IMR-90 (cell line): ENCODE results near the gene C10orf90. TPM values are rescaled to one million over a fixed set of nuclear protein-coding genes. Genes with fewer than 3 reads are reported as not detected.

Experiments used
- ATAC-seq: fragments of 200-7000 bp; cut with Tn5 transposase; 2 replicates; pipeline ENCODE4 v1.9.1; 2020; ENCODE audit warnings: low read depth, mild to moderate bottlenecking, moderate library complexity
- BruUV-seq: library from RNA; stranded (reverse); fragments of 400-500 nt; replicated peaks from 2 replicates; lab custom pipeline; 2021; lab: Mats Ljungman, UMichigan
- CTCF ChIA-PET: fragments of 300-600 bp; formaldehyde crosslinking; extraction: SDS; loops from one replicate; lab custom pipeline; 2021; ENCODE audit warnings: antibody characterized with exemption; lab: Yijun Ruan, JAX
- POLR2A ChIA-PET: fragments of 300-600 bp; sonication (Branson Sonifier 250); formaldehyde crosslinking; loops from one replicate; lab custom pipeline; 2022; ENCODE audit warnings: antibody characterized with exemption; ENCODE audit not compliant: unreplicated experiment; lab: Charles Lee
- DNase-seq: peaks from one replicate; pipeline ENCODE4 v3.0.0; 2013
- H2AFZ ChIP-seq: replicated peaks from 2 replicates; pipeline ENCODE3; 2013; ENCODE audit warnings: low read length, mild to moderate bottlenecking; ENCODE audit not compliant: poor library complexity
- H2AK5ac ChIP-seq: 2 replicates; pipeline ENCODE4 v1.6.1; 2013; ENCODE audit warnings: low read depth, low read length, inconsistent platforms
- H2AK9ac ChIP-seq: replicated peaks from 2 replicates; pipeline ENCODE3; 2013; ENCODE audit warnings: mild to moderate bottlenecking, low read depth, low read length, moderate library complexity; ENCODE audit not compliant: poor library complexity
- H2BK120ac ChIP-seq: 2 replicates; pipeline ENCODE4 v1.6.1; 2013; ENCODE audit warnings: low read depth, low read length, inconsistent platforms
- H2BK15ac ChIP-seq: 3 replicates; pipeline ENCODE4 v1.6.1; 2013; ENCODE audit warnings: low read depth, low read length, inconsistent platforms
- H2BK20ac ChIP-seq: 2 replicates; pipeline ENCODE4 v1.6.1; 2013; ENCODE audit warnings: low read depth, mild to moderate bottlenecking, inconsistent platforms, low read length, moderate library complexity
- H2BK5ac ChIP-seq: 2 replicates; pipeline ENCODE4 v1.6.1; 2013; ENCODE audit warnings: mild to moderate bottlenecking, low read depth, low read length, inconsistent platforms; ENCODE audit not compliant: poor library complexity, severe bottlenecking
- H3K14ac ChIP-seq: replicated peaks from 2 replicates; pipeline ENCODE4 v1.6.1; 2013; ENCODE audit warnings: low read depth, low read length, inconsistent platforms
- H3K18ac ChIP-seq: 2 replicates; pipeline ENCODE4 v1.6.1; 2013; ENCODE audit warnings: low read depth, low read length, control low read depth
- H3K23ac ChIP-seq: 2 replicates; pipeline ENCODE4 v1.6.1; 2013; ENCODE audit warnings: low read depth, low read length, inconsistent platforms
- H3K27ac ChIP-seq: 2 replicates; pipeline ENCODE4 v1.5.1; 2013; ENCODE audit warnings: mild to moderate bottlenecking, control low read depth, low read length; ENCODE audit not compliant: insufficient read depth
- H3K27me3 ChIP-seq: 2 replicates; pipeline ENCODE4 v1.6.1; 2013; ENCODE audit warnings: low read length; ENCODE audit not compliant: control insufficient read depth, insufficient read depth
- H3K36me3 ChIP-seq: 2 replicates; pipeline ENCODE4 v1.6.1; 2013; ENCODE audit warnings: low read length, mixed read lengths; ENCODE audit not compliant: control insufficient read depth, insufficient read depth
- H3K4ac ChIP-seq: 2 replicates; pipeline ENCODE4 v1.6.1; 2013; ENCODE audit warnings: low read depth, low read length, inconsistent platforms
- H3K4me1 ChIP-seq: 2 replicates; pipeline ENCODE4 v1.6.1; 2013; ENCODE audit warnings: low read length, mixed read lengths; ENCODE audit not compliant: control insufficient read depth, insufficient read depth
- H3K4me2 ChIP-seq: 2 replicates; pipeline ENCODE4 v1.6.1; 2013; ENCODE audit warnings: low read depth, mild to moderate bottlenecking, control low read depth, low read length, moderate library complexity
- H3K4me3 ChIP-seq: 2 replicates; pipeline ENCODE4 v1.5.1; 2013; ENCODE audit warnings: low read depth, mild to moderate bottlenecking, control low read depth, low read length, moderate library complexity; ENCODE audit not compliant: insufficient read depth
- H3K56ac ChIP-seq: 2 replicates; pipeline ENCODE4 v1.6.1; 2013; ENCODE audit warnings: low read length, inconsistent platforms; ENCODE audit not compliant: insufficient read depth; ENCODE audit errors: extremely low read depth
- H3K79me1 ChIP-seq, 2 experiments: 2 replicates each; pipeline ENCODE4 v1.6.1; 2013; ENCODE audit warnings: low read length in 2 of 2, inconsistent platforms in 1 of 2, low read depth in 1 of 2
- H3K9ac ChIP-seq: 2 replicates; pipeline ENCODE4 v1.6.1; 2013; ENCODE audit warnings: low read depth, low read length, control low read depth
- H3K9me1 ChIP-seq: 2 replicates; pipeline ENCODE4 v1.6.1; 2013; ENCODE audit warnings: low read length, inconsistent platforms; ENCODE audit not compliant: insufficient read depth
- H3K9me3 ChIP-seq: 2 replicates; pipeline ENCODE4 v1.6.1; 2013; ENCODE audit warnings: low read length; ENCODE audit not compliant: control insufficient read depth, insufficient read depth
- H4K20me1 ChIP-seq: 2 replicates; pipeline ENCODE4 v1.6.1; 2013; ENCODE audit warnings: low read length, inconsistent platforms; ENCODE audit not compliant: insufficient read depth
- H4K5ac ChIP-seq: 2 replicates; pipeline ENCODE4 v1.6.1; 2013; ENCODE audit warnings: mild to moderate bottlenecking, low read depth, low read length, control low read depth
- H4K8ac ChIP-seq, 2 experiments: 2 replicates each; pipeline ENCODE4 v1.6.1; 2013; ENCODE audit warnings: low read depth in 2 of 2, low read length in 2 of 2, control low read depth in 1 of 2, inconsistent platforms in 1 of 2
- H4K91ac ChIP-seq: 2 replicates; pipeline ENCODE4 v1.6.1; 2013; ENCODE audit warnings: low read depth, low read length, inconsistent platforms; ENCODE audit not compliant: insufficient read depth
- BHLHE40 ChIP-seq: fragments of 150-350 bp; IDR thresholded peaks from 2 replicates; pipeline ENCODE4 v1.6.1; 2016; ENCODE audit warnings: mild to moderate bottlenecking, low read depth, low read length
- CEBPB ChIP-seq: IDR thresholded peaks from 2 replicates; pipeline ENCODE4 v1.6.1; 2012; ENCODE audit warnings: low read depth, low read length, improper control_type of control experiment
- CHD1 ChIP-seq: IDR thresholded peaks from 2 replicates; pipeline ENCODE4 v1.6.1; 2012; ENCODE audit warnings: low read depth, low read length, improper control_type of control experiment
- FOS ChIP-seq: fragments of 150-350 bp; IDR thresholded peaks from 2 replicates; pipeline ENCODE4 v1.6.1; 2016; ENCODE audit warnings: low read depth, low read length
- MAFK ChIP-seq: IDR thresholded peaks from 2 replicates; pipeline ENCODE4 v1.6.1; 2012; ENCODE audit warnings: low read depth, low read length, improper control_type of control experiment
- MAZ ChIP-seq: IDR thresholded peaks from 2 replicates; pipeline ENCODE4 v1.6.1; 2012; ENCODE audit warnings: low read depth, mild to moderate bottlenecking, low read length, improper control_type of control experiment, moderate library complexity, borderline replicate concordance
- MXI1 ChIP-seq: IDR thresholded peaks from 2 replicates; pipeline ENCODE4 v1.6.1; 2012; ENCODE audit warnings: low read depth, mild to moderate bottlenecking, low read length, moderate library complexity, borderline replicate concordance
- NFE2L2 ChIP-seq: fragments of 150-350 bp; IDR thresholded peaks from 2 replicates; pipeline ENCODE4 v1.6.1; 2016; ENCODE audit warnings: low read depth, mild to moderate bottlenecking, low read length
- POLR2A ChIP-seq: IDR thresholded peaks from 2 replicates; pipeline ENCODE4 v1.6.1; 2012; ENCODE audit warnings: mild to moderate bottlenecking, low read depth, low read length
- RAD21 ChIP-seq: IDR thresholded peaks from 2 replicates; pipeline ENCODE4 v1.6.1; 2012; ENCODE audit warnings: low read length, improper control_type of control experiment
- RCOR1 ChIP-seq: IDR thresholded peaks from 2 replicates; pipeline ENCODE4 v1.6.1; 2012; ENCODE audit warnings: mild to moderate bottlenecking, low read length, improper control_type of control experiment; ENCODE audit not compliant: insufficient replicate concordance
- RFX5 ChIP-seq: IDR thresholded peaks from 2 replicates; pipeline ENCODE4 v1.8.0; 2012; ENCODE audit warnings: low read depth, mild to moderate bottlenecking, low read length, moderate library complexity
- SMC3 ChIP-seq: fragments of 150-350 bp; IDR thresholded peaks from 2 replicates; pipeline ENCODE4 v1.6.1; 2016; ENCODE audit warnings: low read depth, mild to moderate bottlenecking, antibody characterized with exemption, low read length, moderate library complexity
- WGBS, 2 experiments: methylation state at CpG; one replicate each; pipeline versions ENCODE4 v1.1.5 to v1.1.7; 2013; ENCODE audit warnings: missing lambda C conversion rate in 2 of 2; ENCODE audit not compliant: insufficient read length in 1 of 2; ENCODE audit errors: extremely low coverage in 2 of 2; 5-methylcytosine and 5-hydroxymethylcytosine counted together
- dilution Hi-C: fragments of 300-500 bp; cut with HindIII; formaldehyde crosslinking; loops from one replicate; pipeline ENCODE4 v1.14.3; 2018; ENCODE audit warnings: low sequenced_read_pairs; ENCODE audit not compliant: unreplicated experiment
- in situ Hi-C: fragments of 300-500 bp; cut with MboI; formaldehyde crosslinking; loops from 3 replicates; pipeline ENCODE4 v1.14.3; 2019; ENCODE audit warnings: low sequenced_read_pairs, inconsistent platforms, mixed read lengths
- intact Hi-C: fragments of 100-400 bp; cut with micrococcal nuclease; formaldehyde crosslinking; loops from 2 replicates; pipeline ENCODE4 v1.10.0; 2022
- polyA plus RNA-seq, 3 experiments: library from polyadenylated mRNA; depleted of rRNA; stranded (reverse); fragments of >200 nt; gene quantifications; 2 replicates each; pipeline ENCODE4 v1.2.3, GENCODE V29; 2012; ENCODE audit warnings: low replicate concordance in 1 of 3
- total RNA-seq: library from RNA; depleted of rRNA; stranded (reverse); fragments of >200 nt; gene quantifications from 2 replicates; pipeline ENCODE4 v1.2.3, GENCODE V29; 2012
- TF ChIP-seq, protein P1 (sequence below): fragments of 150-350 bp; IDR thresholded peaks from 2 replicates; pipeline ENCODE4 v1.6.1; 2016; ENCODE audit warnings: low read depth, mild to moderate bottlenecking, low read length, moderate library complexity, borderline replicate concordance
- TF ChIP-seq, protein P2 (sequence below): fragments of 150-350 bp; IDR thresholded peaks from 2 replicates; pipeline ENCODE4 v1.6.1; 2017; ENCODE audit warnings: mild to moderate bottlenecking, antibody characterized with exemption, low read length, low read depth

Gene C10orf90
- total and polyA plus RNA-seq, 2 of the 4 experiments (the other 2 are of a cell fraction): 0.05 to 0.18 TPM

DNA sequence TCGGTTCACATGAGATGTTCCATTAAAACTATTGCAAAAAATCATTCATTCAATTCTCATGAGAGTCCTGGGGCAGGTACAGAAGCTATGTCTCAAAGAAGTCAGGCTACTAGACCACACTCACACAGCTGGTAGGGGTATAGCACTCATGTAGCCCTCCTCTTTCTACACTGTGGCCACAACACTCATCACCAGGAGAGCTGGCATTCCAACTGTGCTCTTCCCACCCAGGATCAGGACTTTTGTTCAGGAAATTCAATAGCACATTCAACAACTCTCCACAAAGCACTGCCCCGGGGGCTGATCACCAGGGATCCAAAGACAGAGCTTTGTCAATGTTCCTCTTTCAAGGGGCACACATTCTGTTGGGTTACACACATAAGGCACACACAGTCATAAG, 31.0 kb upstream of the C10orf90 start:
- Histone ChIP-seq H3K9ac (no peak overlapping the region), H3K23ac (no peak overlapping the region), H3K18ac (no peak overlapping the region), H4K91ac (no peak overlapping the region), H3K4me2 (no peak overlapping the region), H3K4me1 (no peaks in the 10 kb centered on the region), H3K56ac (no peak overlapping the region), H3K4me3 (no peak overlapping the region), H2AK9ac (no peak overlapping the region), H4K8ac (no peak overlapping the region), H2BK20ac (no peak overlapping the region), H3K14ac (no peak overlapping the region), H3K9me3 (no peaks in the 10 kb centered on the region; the same call in 1 of the 2 replicates), H4K20me1 (no peaks in the 10 kb centered on the region), H3K79me1 (no peaks in the 10 kb centered on the region), H3K36me3 (no peaks in the 10 kb centered on the region), H2BK5ac (no peak overlapping the region), H3K27ac (no peak overlapping the region), H2AK5ac (no peak overlapping the region), H2AFZ (no peak overlapping the region), H3K9me1 (no peaks in the 10 kb centered on the region), H3K27me3 (no peaks in the 10 kb centered on the region), H2BK120ac (no peak overlapping the region), H4K5ac (no peak overlapping the region), H2BK15ac (no peak overlapping the region), H3K4ac (no peak overlapping the region)
- CTCF ChIA-PET: no interaction called here
- in situ Hi-C loops (no loop called here), intact Hi-C loops (no loop called here), dilution Hi-C loops (no loop called here)
- BruUV-seq: no TSS peak
- DNase-seq (no peak), ATAC-seq (no peak)
- TF ChIP-seq NFE2L2 (no peak), POLR2A (no peak), CHD1 (no peak), SMC3 (no peak), MXI1 (no peak), RFX5 (no peak), RCOR1 (no peak), MAZ (no peak), FOS (no peak), CEBPB (no peak), MAFK (no peak), RAD21 (no peak), BHLHE40 (no peak)
- TF ChIP-seq, protein P1, sequence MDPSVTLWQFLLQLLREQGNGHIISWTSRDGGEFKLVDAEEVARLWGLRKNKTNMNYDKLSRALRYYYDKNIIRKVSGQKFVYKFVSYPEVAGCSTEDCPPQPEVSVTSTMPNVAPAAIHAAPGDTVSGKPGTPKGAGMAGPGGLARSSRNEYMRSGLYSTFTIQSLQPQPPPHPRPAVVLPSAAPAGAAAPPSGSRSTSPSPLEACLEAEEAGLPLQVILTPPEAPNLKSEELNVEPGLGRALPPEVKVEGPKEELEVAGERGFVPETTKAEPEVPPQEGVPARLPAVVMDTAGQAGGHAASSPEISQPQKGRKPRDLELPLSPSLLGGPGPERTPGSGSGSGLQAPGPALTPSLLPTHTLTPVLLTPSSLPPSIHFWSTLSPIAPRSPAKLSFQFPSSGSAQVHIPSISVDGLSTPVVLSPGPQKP: no peak
- TF ChIP-seq, protein P2, sequence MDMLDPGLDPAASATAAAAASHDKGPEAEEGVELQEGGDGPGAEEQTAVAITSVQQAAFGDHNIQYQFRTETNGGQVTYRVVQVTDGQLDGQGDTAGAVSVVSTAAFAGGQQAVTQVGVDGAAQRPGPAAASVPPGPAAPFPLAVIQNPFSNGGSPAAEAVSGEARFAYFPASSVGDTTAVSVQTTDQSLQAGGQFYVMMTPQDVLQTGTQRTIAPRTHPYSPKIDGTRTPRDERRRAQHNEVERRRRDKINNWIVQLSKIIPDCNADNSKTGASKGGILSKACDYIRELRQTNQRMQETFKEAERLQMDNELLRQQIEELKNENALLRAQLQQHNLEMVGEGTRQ: no peak
- WGBS, 2 experiments: no CpG with 5 or more reads among the region's 2 CpGs
- POLR2A ChIA-PET: no interaction called here
